ENCODE measurements around the gene PRKG1.

DNA sequence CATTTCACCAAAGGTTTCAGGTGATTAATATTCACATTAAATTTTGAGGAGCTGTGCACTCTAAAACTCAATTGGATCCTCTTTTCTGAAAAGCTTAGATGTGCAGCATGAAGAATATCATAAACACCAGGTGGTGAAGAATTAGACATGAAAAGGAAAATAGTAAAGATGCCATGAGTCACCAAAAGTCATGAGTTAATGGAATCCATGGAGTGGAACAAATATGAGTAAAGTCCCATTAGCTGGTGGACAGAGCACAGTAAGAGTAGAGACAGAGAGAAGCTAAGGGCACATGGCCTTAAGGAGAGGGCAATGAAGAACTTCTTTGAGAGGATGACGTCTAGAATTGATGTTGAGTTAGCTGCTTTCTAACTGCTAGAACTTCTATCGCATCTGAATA, 353.5 kb downstream of the PRKG1 start:
- TF ChIP-seq CTCF (IDR thresholded peaks at IDR 0.05) (no peak), EZH2 (IDR thresholded peaks at IDR 0.05; ENCODE audit: borderline replicate concordance, insufficient read depth, low read depth, low read length, poor library complexity, severe bottlenecking) (no peak)

Data from B cell (primary cell).